Testis (tissue), 3 donors: ENCODE data around the gene C3orf85. TPM values are rescaled to one million over a fixed set of nuclear protein-coding genes. Genes with fewer than 3 reads are reported as not detected.

Experiments
- DNase-seq: peaks from one replicate; pipeline ENCODE4 v3.0.0-alpha.2; 2019
- H3K27ac ChIP-seq, 2 donors: fragments of 200-600 bp; sonication (generic); one replicate each; pipeline ENCODE4 v1.5.1; 2019
- H3K27me3 ChIP-seq: fragments of 200-600 bp; sonication (generic); one replicate; pipeline ENCODE4 v1.5.1; 2019
- H3K36me3 ChIP-seq: fragments of 200-600 bp; sonication (generic); one replicate; pipeline ENCODE4 v1.5.1; 2017; ENCODE audit warnings: low read depth; ENCODE audit errors: missing control alignments
- H3K4me1 ChIP-seq: fragments of 200-600 bp; sonication (generic); one replicate; pipeline ENCODE4 v1.5.1; 2019
- H3K4me3 ChIP-seq, 2 donors: fragments of 200-600 bp; sonication (generic); one replicate each; pipeline ENCODE4 v1.5.1; 2017 to 2019
- H3K9me3 ChIP-seq: fragments of 200-600 bp; sonication (generic); one replicate; pipeline ENCODE4 v1.5.1; 2017
- CTCF ChIP-seq, 3 experiments: fragments of 450-650 bp in 2 of 3; fragments of 200-600 bp in 1 of 3; sonication (generic) in 1 of 3; IDR thresholded peaks; one replicate each; pipeline ENCODE4 v1.5.1; 2016 to 2019; ENCODE audit warnings: antibody characterized with exemption in 3 of 3, mild to moderate bottlenecking in 2 of 3, moderate library complexity in 1 of 3
- POLR2A ChIP-seq: fragments of 450-650 bp; IDR thresholded peaks from one replicate; pipeline ENCODE4 v1.6.1; 2017; ENCODE audit warnings: antibody characterized with exemption, mild to moderate bottlenecking, moderate library complexity
- WGBS, 2 donors: methylation state at CpG; one replicate each; pipeline ENCODE4 v1.1.5; 2018; 5-methylcytosine and 5-hydroxymethylcytosine counted together
- intact Hi-C: fragments of 100-400 bp; cut with DNase I; formaldehyde crosslinking; loops from one replicate; pipeline ENCODE4 v1.15.1; 2023; ENCODE audit warnings: low total_unique reads
- polyA plus RNA-seq: library from polyadenylated mRNA; stranded (reverse); fragments of 350-450 nt; fragmentation: Illumina TruSeq; extraction: RNeasy Lipid Tissue Mini Kit (QIAGEN cat#74804); gene quantifications from one replicate; pipeline ENCODE4 v1.2.3, GENCODE V29; 2014; ENCODE audit warnings: low read depth, low replicate concordance; ENCODE audit not compliant: insufficient read depth
- total RNA-seq, 2 donors: library from RNA; depleted of rRNA; stranded (reverse); fragments of >200 nt; gene quantifications; one replicate each; pipeline ENCODE4 v1.2.3, GENCODE V29; 2016

The C3orf85 gene
- total and polyA plus RNA-seq, 3 donors from 2014 or later = 2.2 TPM; not detected in 2

DNA sequence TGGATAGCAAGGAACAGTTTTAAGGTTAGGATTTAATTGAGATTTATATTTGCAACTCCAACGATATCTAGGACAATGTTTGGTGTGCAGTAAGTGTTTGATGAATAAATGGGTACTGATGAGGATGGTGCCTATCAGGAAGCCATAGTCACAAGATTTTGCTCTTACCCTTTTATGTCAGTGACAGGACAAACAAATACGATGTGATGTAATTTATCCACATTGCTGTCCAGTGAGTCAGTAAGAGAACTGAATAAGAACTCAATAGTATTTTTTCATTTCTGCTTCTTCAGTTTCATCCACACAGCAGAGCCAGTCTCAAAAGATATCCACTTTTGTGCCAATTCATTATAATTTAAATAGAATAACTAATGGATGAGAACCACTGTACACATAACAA is 18.5 kb downstream of the C3orf85 start:
- no peaks in the 10 kb centered on the region for H3K27me3 ChIP-seq
- no peak for DNase-seq
- no peaks in the 10 kb centered on the region for H3K4me1 ChIP-seq
- no peaks in the 10 kb centered on the region for H3K36me3 ChIP-seq
- 77 to 82% methylated on average over 2 of the region's 2 CpGs for WGBS, 2 donors
- H3K4me3 ChIP-seq = no peak overlapping the region
- H3K9me3 ChIP-seq = no peaks in the 10 kb centered on the region
- no peak overlapping the region for H3K27ac ChIP-seq
- intact Hi-C loops = no loop called here
- no peak for TF ChIP-seq CTCF (IDR thresholded peaks at IDR 0.05)

- H3K27me3 ChIP-seq = no peaks in the 10 kb centered on the region
- H3K27ac ChIP-seq = no peak overlapping the region
- DNase-seq = no peak
- intact Hi-C loops = no loop called here
- 89 to 98% methylated on average over 1 of the region's 1 CpG for WGBS, 2 donors
- no peaks in the 10 kb centered on the region for H3K36me3 ChIP-seq
- no peaks in the 10 kb centered on the region for H3K9me3 ChIP-seq
- no peak for TF ChIP-seq POLR2A
- TF ChIP-seq CTCF (IDR thresholded peaks at IDR 0.05) = no peak
- H3K4me3 ChIP-seq = no peak overlapping the region
- no peaks in the 10 kb centered on the region for H3K4me1 ChIP-seq
Observed at GRCh38 chr3:109155828-109156227, 19.3 kb downstream of the C3orf85 start.

DNA sequence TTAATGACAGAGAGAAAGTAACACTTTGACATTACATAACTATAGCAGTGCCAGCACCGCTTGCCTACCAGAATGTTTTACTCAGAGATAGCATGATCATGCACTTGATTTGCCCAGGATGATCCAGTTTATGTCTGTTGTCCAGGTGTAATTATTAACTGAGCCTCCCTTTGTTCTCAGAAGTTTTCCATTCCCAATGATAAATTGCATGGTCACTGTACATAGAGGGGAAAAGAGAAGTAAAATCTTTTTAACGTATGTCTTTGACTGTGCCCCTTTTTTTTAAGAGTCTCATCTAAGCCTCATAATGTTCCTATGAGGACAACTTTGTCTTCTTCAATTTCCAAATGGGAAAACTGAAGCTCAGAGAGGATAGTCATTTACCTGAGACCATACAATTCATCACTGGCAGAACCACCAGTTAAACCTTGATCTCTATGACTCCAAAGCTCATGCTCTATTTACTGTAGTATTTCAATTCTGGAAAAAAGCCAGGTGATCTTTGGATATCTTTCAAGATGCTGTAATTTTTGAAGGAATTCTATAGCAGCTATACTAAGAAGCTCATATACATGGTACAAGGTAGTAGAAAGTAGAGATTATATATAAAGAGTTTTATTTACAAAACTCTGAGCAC is 25.1 kb downstream of the C3orf85 start:
- Histone ChIP-seq H3K27me3 (no peaks in the 10 kb centered on the region), H3K9me3 (no peaks in the 10 kb centered on the region), H3K36me3 (no peaks in the 10 kb centered on the region), H3K4me1 (no peaks in the 10 kb centered on the region), H3K27ac (no peak overlapping the region), H3K4me3 (no peak overlapping the region)
- no peak for TF ChIP-seq POLR2A
- TF ChIP-seq CTCF (IDR thresholded peaks at IDR 0.05) = no peak
- intact Hi-C loops = no loop called here
- no peak for DNase-seq
- WGBS, 2 donors = 34 to 66% methylated on average over 2 of the region's 2 CpGs

DNA sequence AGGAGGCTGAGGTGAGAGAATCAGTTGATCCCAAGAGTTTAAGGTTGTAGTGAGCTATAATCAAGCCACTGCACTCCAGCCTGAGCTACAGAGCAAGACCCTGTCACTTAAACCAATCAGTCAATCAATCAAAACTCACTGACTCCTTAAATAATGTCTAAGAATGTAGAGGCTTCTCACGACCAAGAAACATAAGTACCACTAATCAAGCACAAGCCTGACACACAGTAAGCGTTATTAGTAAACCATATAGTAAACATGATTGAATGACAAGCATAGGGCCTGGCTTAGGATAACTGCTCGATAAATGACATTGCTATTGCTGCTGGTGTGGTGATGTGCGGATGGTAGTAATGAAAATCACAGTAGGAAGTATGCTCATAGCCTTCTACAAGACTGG is 29.4 kb downstream of the C3orf85 start:
- DNase-seq = no peak
- Histone ChIP-seq H3K36me3 (no peaks in the 10 kb centered on the region), H3K27me3 (no peaks in the 10 kb centered on the region), H3K9me3 (no peaks in the 10 kb centered on the region), H3K4me3 (no peak overlapping the region), H3K27ac (no peak overlapping the region), H3K4me1 (no peaks in the 10 kb centered on the region)
- no peak for TF ChIP-seq CTCF (IDR thresholded peaks at IDR 0.05)
- TF ChIP-seq POLR2A = no peak
- WGBS, 2 donors = 90 to 97% methylated on average over 4 of the region's 4 CpGs
- intact Hi-C loops = no loop called here

DNA sequence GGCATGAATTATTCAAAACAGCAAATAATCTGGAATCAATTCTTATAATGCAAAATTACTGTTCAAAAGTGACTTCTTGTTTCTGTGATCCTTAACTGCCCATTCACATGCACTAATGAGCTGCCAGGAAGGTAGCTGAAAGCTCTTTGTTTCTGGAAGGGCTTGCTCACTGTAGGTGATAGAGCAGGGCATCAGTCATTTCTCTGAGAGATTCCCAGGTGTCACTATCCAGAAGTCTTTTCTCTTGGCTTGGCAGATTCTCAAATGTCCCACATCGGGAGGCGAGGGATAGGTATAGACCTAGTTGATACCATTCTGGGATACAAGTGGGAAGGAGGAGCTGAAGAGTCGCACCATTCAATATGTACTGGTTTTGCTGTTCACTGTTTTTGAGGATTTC is 35.0 kb downstream of the C3orf85 start:
- Histone ChIP-seq H3K36me3 (no peaks in the 10 kb centered on the region), H3K9me3 (no peaks in the 10 kb centered on the region), H3K4me3 (no peak overlapping the region), H3K27ac (no peak overlapping the region), H3K27me3 (no peaks in the 10 kb centered on the region), H3K4me1 (no peaks in the 10 kb centered on the region)
- no peak for DNase-seq
- intact Hi-C loops = no loop called here
- WGBS, 2 donors = 95 to 96% methylated on average over 3 of the region's 3 CpGs
- TF ChIP-seq CTCF (IDR thresholded peaks at IDR 0.05) (no peak), POLR2A (no peak)
